GM19025 (cell line): ENCODE results near the gene RAET1L.
"Not testable (repeated sequence)": the region's sequence is repeated elsewhere in the genome, so short reads cannot be mapped to it uniquely, and the experiment has no call there.

Experiments used
- ATAC-seq: cut with Tn5 transposase; IDR thresholded peaks from one replicate; pipeline ENCODE4 v1.9.1; 2021; ENCODE audit warnings: mild to moderate bottlenecking, low read depth, moderate library complexity; ENCODE audit not compliant: unreplicated experiment

The RAET1L gene, protein sequence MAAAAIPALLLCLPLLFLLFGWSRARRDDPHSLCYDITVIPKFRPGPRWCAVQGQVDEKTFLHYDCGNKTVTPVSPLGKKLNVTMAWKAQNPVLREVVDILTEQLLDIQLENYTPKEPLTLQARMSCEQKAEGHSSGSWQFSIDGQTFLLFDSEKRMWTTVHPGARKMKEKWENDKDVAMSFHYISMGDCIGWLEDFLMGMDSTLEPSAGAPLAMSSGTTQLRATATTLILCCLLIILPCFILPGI

GRCh38 chr6:150025201-150025917 is at the start of gene RAET1L:
TSS of gene RAET1L (minus strand) at chr6:150025532. CDS start at chr6:150025471, 61 bp downstream.
- no peak for ATAC-seq

- ATAC-seq, result no peak
Measured at GRCh38 chr6:150075034-150075421, 49.7 kb upstream of the RAET1L start.

GRCh38 chr6:150074396-150075033 is 49.2 kb upstream of the RAET1L start:
- not testable (repeated sequence) for ATAC-seq

- no peak for ATAC-seq
Measured at GRCh38 chr6:150072201-150072600, 46.9 kb upstream of the RAET1L start.

DNA sequence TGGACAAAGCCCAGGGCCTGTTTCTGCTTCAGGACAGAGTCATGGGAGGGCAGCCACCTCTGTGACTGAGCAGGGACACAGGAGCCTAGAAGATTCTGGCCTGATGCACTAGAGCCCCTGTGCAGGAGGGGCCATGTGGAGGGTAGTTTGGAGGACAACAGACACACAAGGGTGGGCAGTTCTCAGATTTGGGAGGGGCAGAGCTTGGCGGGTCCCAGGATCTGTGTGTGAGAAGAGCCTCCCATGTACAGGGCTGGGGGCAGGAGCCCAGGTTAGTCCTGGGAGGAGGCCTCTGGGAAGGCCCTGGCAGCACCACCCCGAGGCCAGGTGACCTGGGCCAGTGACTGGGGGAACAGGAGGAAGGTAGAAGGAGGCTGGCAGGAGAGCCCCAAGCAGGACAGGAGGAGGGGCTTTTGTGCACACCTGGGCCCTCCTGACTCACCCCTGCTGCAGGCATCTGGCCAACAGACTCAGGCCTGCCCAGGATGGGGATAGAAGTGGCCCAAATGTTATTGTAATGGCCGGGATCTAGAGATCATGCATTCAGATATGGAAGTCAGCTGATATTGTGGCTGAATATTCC is 45.0 kb upstream of the RAET1L start:
- ATAC-seq, result no peak

DNA sequence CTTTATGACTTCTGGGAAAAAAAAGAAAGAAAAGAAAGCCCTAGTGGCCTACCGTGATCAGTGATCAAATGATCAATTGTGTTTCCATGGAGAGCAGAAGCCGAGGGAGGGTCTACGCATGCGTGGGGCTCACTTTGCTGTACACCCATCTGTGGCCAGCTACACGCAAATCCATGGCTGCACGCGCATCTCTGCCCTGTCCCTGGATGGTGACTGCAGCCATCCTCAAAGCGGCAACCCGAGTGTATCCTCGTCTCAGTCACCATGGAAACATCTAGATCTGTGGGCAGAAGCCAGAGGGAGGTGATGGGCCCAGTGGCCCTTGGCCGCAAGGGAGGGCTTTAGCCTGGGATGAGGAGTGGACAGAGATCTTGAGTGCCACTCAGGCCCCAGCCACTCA is 44.4 kb upstream of the RAET1L start:
- no peak for ATAC-seq

DNA sequence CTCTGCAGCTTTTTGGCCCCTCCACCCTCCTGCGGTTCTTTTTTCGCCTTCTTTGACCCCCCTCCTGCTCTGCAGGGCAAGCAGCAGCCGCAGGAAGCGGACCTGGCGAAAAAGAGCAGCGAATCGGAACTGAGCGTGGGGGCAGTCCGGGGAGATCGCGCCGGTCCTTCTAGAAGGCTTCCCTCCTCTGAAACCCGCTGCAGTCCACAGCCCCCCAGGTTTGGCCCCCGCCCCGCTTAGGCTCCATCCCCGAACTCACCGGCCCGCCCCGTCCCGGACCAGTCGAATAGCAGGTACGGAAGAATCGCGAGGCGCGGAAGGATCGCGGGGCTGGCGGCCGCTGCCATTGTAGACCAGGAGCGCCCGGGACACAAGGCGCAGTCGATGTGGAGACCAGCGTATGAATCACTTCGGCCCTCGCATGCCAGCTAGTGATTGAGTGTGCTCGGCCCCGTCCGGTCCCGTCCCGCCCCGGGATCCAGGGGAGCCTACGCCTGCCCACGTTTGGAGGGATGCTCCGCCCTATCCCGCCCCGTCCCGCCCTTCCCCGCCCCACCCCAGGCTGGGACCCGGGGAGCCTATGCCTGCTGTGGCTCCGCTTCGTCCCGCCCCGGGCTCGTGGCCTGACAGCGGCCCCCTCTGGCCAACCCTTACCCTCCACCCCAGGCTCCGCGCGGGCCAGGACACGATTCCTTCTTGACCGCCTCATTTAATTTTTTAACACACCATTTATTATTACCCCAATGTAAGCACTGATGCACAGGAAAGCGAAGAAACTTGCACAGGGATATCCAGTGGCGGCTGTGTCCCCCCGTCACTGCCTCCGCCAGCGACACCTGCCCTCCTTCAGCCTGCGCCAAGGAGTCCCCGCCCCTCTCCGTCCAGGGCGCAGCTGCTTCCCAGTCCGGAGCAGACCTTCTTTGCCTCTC is 43.7 kb upstream of the RAET1L start, which contains the start of gene ULBP3:
ULBP3 (minus strand) TSS at position 402 of the 929 bp plus-strand sequence; CDS start at position 347, 55 bp downstream.
- peak; percentile 52 for ATAC-seq

- ATAC-seq, result no peak
Measured at GRCh38 chr6:150068151-150068550, 42.8 kb upstream of the RAET1L start.

DNA sequence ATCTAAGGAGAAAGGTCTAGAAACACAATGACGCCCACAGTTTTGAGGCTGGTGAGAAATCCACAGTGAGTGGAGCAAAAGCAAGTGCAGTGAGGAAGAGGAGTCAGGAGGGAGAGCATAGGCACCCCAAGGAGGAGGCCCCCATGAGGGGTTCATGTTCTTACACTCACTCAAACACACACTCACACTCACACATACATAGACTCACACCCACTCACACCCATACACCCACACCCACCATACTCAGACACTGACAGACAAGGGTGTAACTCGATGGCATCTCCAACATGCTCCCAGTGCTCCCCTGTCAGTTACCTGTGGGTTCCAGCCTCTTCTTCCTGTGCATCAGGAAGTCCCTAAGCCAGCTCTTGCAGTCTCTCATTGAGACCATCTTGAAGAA is 39.8 kb upstream of the RAET1L start:
- no peak for ATAC-seq

GRCh38 chr6:150063640-150064039 is 38.3 kb upstream of the RAET1L start:
- ATAC-seq, result no peak

- not testable (repeated sequence) for ATAC-seq
Measured at GRCh38 chr6:150059973-150060372, 34.6 kb upstream of the RAET1L start.

- ATAC-seq, result no peak
Measured at GRCh38 chr6:150058986-150059385, 33.7 kb upstream of the RAET1L start.

DNA sequence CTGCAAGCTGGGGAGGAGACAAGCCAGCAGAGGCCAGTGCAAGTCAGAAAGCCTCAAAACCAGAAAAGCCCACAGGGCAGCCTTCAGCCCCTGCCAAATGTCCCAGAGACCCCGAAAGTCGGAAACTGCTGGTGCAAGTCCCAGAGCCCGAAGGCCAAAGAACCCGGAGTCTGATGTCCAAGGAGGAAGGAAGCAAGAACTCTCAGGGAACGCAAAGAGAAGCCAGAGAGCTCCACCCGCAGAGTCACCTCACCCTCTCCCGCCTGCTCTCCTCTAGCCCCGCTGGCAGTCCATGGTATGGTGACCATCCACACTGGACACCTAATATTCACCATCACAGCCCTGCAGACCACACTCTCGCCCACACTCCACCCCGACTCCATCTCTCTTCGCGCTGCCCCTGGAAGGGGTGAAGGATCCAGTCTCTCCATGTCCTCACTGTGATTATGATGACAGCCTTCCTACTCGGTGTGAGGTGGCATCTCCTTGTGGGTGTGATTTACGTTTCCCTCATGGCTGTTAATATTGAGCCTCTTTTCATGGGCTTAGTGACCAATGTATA is 33.0 kb upstream of the RAET1L start:
- no peak for ATAC-seq

DNA sequence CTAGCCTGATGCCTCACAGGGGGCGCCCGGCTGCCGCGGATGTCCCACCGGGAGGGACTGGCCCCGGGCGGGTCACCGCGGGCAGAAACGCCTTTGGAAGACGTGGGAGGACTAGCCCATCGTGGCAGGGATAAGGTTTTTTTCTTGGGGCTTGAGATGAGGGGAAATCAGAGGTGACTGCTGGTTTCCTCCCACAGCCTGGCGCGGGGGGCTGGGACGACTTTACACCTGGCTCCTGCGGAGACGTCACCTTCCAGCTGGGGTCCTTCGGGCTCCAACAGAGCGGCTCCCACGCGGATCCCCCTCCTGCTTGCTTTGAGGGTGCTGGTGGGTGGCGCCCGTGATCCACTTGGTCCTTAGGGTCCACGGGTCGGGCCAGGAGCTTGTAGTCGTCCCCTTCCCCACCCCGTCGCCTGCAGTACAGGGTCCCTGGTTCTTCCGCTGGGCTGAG is 32.2 kb upstream of the RAET1L start:
- ATAC-seq, result no peak

DNA sequence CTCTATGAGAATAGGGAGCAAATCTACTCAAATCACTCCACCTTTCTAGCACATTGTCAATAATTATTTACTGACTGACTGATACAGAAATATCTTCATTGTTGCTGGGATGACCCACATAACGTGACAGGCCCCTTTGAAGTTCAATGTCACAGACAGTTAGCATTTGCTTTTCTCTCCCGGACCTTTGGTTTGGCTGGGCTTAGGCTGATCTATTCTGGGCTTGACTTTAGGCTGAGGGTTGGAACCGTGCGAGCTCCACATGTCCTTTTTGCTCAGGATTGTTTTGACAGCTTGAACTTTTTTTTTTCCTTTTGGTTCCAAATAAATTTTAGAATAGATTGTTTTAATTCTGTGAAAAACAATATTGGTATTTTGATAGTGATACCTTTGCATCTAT is 31.6 kb upstream of the RAET1L start:
- ATAC-seq, result no peak

GRCh38 chr6:150056156-150056555 is 30.8 kb upstream of the RAET1L start:
- no peak for ATAC-seq

GRCh38 chr6:150055131-150055530 is 29.8 kb upstream of the RAET1L start:
- no peak for ATAC-seq

DNA sequence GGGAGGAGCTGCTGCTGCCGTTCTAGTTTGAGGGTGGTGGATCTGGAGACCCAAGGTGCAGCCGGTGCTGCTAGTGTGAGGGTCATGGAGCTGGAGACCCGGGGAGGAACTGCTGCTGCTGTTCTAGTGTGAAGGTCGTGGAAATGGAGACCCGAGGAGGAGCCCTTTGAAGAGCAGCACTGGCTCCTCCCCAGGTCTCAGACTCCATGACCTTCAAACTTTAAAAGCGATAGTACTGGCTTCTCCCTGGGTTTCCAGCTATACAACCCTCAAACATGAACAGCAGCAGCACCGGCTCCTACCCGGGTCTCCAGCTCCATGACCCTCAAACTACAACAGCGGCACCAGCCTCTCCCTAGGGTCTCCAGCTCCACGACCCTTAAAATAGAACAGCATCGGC is 28.1 kb upstream of the RAET1L start:
- ATAC-seq, result no peak

GRCh38 chr6:150050846-150051245 is 25.5 kb upstream of the RAET1L start:
- no peak for ATAC-seq

- ATAC-seq, result no peak
Measured at GRCh38 chr6:150048099-150048498, 22.8 kb upstream of the RAET1L start.
